Neural cell (in vitro differentiated cells): ENCODE data around the gene IL1RAPL2. TPM values are rescaled to one million over a fixed set of nuclear protein-coding genes. Genes with fewer than 3 reads are reported as not detected.

ENCODE experiments used
- H2AFZ ChIP-seq: fragments of 200-600, 300-800 bp; sonication (generic), shearing (Covaris generic); 2 replicates; pipeline ENCODE4 v1.6.0; 2014; ENCODE audit warnings: low read depth, mild to moderate bottlenecking, antibody characterized with exemption, low read length, moderate library complexity
- H3F3A ChIP-seq: fragments of 200-600 bp; shearing (Covaris generic); 2 replicates; pipeline ENCODE4 v1.6.1; 2016; ENCODE audit warnings: mild to moderate bottlenecking, moderate library complexity, mixed read lengths, antibody characterized with exemption, low read length; ENCODE audit not compliant: insufficient read depth, poor library complexity, severe bottlenecking
- H3K27ac ChIP-seq: fragments of 200-600, 300-800 bp; sonication (generic), shearing (Covaris generic); 2 replicates; pipeline ENCODE4 v1.5.1; 2014; ENCODE audit warnings: mild to moderate bottlenecking, low read length, moderate library complexity
- H3K27me3 ChIP-seq: fragments of 300-800, 200-600 bp; sonication (generic), shearing (Covaris generic); 2 replicates; pipeline ENCODE4 v1.6.0; 2014; ENCODE audit warnings: mild to moderate bottlenecking, low read depth, low read length, moderate library complexity; ENCODE audit not compliant: insufficient read depth
- H3K36me3 ChIP-seq: fragments of 300-800, 200-600 bp; sonication (generic), shearing (Covaris generic); 2 replicates; pipeline ENCODE4 v1.5.1; 2014; ENCODE audit warnings: mild to moderate bottlenecking, antibody characterized with exemption, low read length, moderate library complexity; ENCODE audit not compliant: insufficient read depth
- H3K4me2 ChIP-seq: fragments of 300-800, 200-600 bp; sonication (generic), shearing (Covaris generic); 2 replicates; pipeline ENCODE4 v1.6.0; 2014; ENCODE audit warnings: mild to moderate bottlenecking, low read length
- H3K4me3 ChIP-seq: fragments of 300-800, 200-600 bp; sonication (generic), shearing (Covaris generic); 2 replicates; pipeline ENCODE4 v1.5.1; 2014; ENCODE audit warnings: mild to moderate bottlenecking, low read length, moderate library complexity
- H3K79me2 ChIP-seq: fragments of 200-600 bp; shearing (Covaris generic); replicated peaks from 2 replicates; pipeline ENCODE4 v1.6.0; 2014; ENCODE audit warnings: mild to moderate bottlenecking, low read length, moderate library complexity; ENCODE audit not compliant: insufficient read depth
- H3K9ac ChIP-seq: fragments of 300-800, 200-600 bp; sonication (generic), shearing (Covaris generic); 2 replicates; pipeline ENCODE4 v1.6.1; 2016; ENCODE audit warnings: mild to moderate bottlenecking, low read length, mixed read lengths
- H3K9me2 ChIP-seq: fragments of 200-600 bp; shearing (Covaris generic); 2 replicates; pipeline ENCODE4 v1.6.1; 2016; ENCODE audit warnings: mild to moderate bottlenecking, low read length, mixed read lengths; ENCODE audit not compliant: insufficient read depth
- H3K9me3 ChIP-seq: fragments of 200-600, 300-800 bp; sonication (generic), shearing (Covaris generic); 2 replicates; pipeline ENCODE4 v1.6.1; 2016; ENCODE audit warnings: mild to moderate bottlenecking, mixed run types, low read length, moderate library complexity, mixed read lengths
- H4K20me1 ChIP-seq: fragments of 200-600 bp; shearing (Covaris generic); 2 replicates; pipeline ENCODE4 v1.6.1; 2016; ENCODE audit warnings: mild to moderate bottlenecking, mixed run types; ENCODE audit not compliant: insufficient read depth
- EP300 ChIP-seq: fragments of 450-650 bp; conservative IDR thresholded peaks from 2 replicates; pipeline ENCODE4 v1.6.1; 2014; ENCODE audit warnings: antibody characterized with exemption, mild to moderate bottlenecking, moderate library complexity; ENCODE audit not compliant: poor library complexity, severe bottlenecking
- EZH2 ChIP-seq: fragments of 200-600, 300-800 bp; shearing (Covaris generic), sonication (generic); IDR thresholded peaks from 2 replicates; pipeline ENCODE4 v1.6.1; 2014; ENCODE audit warnings: antibody characterized with exemption, low read length, borderline replicate concordance, mild to moderate bottlenecking; ENCODE audit not compliant: insufficient read depth, poor library complexity, severe bottlenecking
- MXI1 ChIP-seq: fragments of 450-650 bp; conservative IDR thresholded peaks from 2 replicates; pipeline ENCODE4 v1.6.1; 2014; ENCODE audit warnings: antibody characterized with exemption, mild to moderate bottlenecking; ENCODE audit not compliant: poor library complexity, severe bottlenecking
- POLR2AphosphoS5 ChIP-seq: IDR thresholded peaks from 2 replicates; pipeline ENCODE4 v1.6.1; 2012
- RAD21 ChIP-seq: fragments of 450-650 bp; conservative IDR thresholded peaks from 2 replicates; pipeline ENCODE4 v1.6.1; 2014; ENCODE audit warnings: antibody characterized with exemption, mild to moderate bottlenecking, moderate library complexity
- SMC3 ChIP-seq: fragments of 450-650 bp; conservative IDR thresholded peaks from 2 replicates; pipeline ENCODE4 v1.6.1; 2014; ENCODE audit warnings: antibody characterized with exemption, mild to moderate bottlenecking, moderate library complexity; ENCODE audit not compliant: poor library complexity
- TAF1 ChIP-seq: IDR thresholded peaks from 2 replicates; pipeline ENCODE4 v1.6.1; 2012; ENCODE audit warnings: low read depth
- polyA plus RNA-seq: library from polyadenylated mRNA; depleted of rRNA; stranded (reverse); fragments of >200 nt; gene quantifications from 2 replicates; pipeline ENCODE4 v1.2.3, GENCODE V29; 2014
- TF ChIP-seq, protein P1 (sequence below): IDR thresholded peaks from 2 replicates; pipeline ENCODE4 v1.6.1; 2012; ENCODE audit warnings: borderline replicate concordance
- TF ChIP-seq, protein P2 (sequence below): fragments of 450-650 bp; IDR thresholded peaks from 2 replicates; pipeline ENCODE4 v1.5.1; 2014; ENCODE audit warnings: antibody characterized with exemption, mild to moderate bottlenecking, moderate library complexity; ENCODE audit not compliant: poor library complexity, severe bottlenecking

Gene IL1RAPL2
- polyA plus RNA-seq, 1 donor from 2014 or later, result not detected

DNA sequence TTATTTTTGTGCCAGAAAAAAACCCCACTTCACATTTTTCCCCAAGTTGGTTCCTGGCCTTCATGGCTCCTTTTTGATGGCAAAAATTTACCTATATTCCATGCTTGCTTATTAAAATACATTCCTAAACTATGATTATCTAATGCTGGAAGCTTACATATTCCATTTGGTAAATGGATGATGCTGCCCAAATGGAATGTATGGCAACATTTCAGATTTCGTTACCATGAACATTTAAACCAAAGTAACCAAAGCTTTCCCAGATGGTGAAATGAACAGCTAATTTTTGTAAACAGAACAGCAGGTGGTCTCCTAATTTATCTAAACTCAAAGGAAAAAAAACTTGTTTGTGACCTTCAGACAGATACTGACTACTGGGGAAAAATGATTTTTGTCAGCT is 765.2 kb downstream of the IL1RAPL2 start:
- Histone ChIP-seq H3K9me2 (no peaks in the 10 kb centered on the region), H3F3A (no peaks in the 10 kb centered on the region), H3K9ac (no peak overlapping the region), H3K9me3 (no peaks in the 10 kb centered on the region), H2AFZ (no peak overlapping the region), H3K27ac (no peak overlapping the region), H3K4me2 (no peak overlapping the region), H3K4me3 (no peak overlapping the region), H4K20me1 (no peaks in the 10 kb centered on the region), H3K27me3 (no peaks in the 10 kb centered on the region), H3K79me2 (no peaks in the 10 kb centered on the region), H3K36me3 (no peaks in the 10 kb centered on the region)
- TF ChIP-seq MXI1, result no peak
- no peak for TF ChIP-seq SMC3
- TF ChIP-seq TAF1, result no peak
- TF ChIP-seq, protein P1, sequence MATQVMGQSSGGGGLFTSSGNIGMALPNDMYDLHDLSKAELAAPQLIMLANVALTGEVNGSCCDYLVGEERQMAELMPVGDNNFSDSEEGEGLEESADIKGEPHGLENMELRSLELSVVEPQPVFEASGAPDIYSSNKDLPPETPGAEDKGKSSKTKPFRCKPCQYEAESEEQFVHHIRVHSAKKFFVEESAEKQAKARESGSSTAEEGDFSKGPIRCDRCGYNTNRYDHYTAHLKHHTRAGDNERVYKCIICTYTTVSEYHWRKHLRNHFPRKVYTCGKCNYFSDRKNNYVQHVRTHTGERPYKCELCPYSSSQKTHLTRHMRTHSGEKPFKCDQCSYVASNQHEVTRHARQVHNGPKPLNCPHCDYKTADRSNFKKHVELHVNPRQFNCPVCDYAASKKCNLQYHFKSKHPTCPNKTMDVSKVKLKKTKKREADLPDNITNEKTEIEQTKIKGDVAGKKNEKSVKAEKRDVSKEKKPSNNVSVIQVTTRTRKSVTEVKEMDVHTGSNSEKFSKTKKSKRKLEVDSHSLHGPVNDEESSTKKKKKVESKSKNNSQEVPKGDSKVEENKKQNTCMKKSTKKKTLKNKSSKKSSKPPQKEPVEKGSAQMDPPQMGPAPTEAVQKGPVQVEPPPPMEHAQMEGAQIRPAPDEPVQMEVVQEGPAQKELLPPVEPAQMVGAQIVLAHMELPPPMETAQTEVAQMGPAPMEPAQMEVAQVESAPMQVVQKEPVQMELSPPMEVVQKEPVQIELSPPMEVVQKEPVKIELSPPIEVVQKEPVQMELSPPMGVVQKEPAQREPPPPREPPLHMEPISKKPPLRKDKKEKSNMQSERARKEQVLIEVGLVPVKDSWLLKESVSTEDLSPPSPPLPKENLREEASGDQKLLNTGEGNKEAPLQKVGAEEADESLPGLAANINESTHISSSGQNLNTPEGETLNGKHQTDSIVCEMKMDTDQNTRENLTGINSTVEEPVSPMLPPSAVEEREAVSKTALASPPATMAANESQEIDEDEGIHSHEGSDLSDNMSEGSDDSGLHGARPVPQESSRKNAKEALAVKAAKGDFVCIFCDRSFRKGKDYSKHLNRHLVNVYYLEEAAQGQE, result no peak
- no peak for TF ChIP-seq EZH2
- TF ChIP-seq POLR2AphosphoS5, result no peak
- TF ChIP-seq RAD21, result no peak

DNA sequence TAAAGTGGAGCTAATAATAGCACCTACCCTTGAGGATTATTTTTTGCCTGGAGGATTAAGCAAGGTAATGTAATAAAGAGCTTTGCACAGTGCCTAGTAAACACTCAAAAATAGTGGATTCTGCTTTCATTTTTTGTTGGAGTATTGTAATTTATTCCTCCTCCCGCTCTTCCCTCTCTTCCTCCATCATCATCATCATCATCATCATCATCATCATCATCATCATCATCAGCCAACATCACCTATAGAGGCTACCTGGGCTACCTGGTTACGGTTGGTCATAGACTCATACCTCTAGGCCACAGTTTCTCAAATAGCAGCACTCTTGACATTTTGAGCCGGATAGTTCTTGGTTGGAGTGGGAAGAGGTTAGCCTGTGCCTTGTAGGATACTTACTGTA is 781.4 kb downstream of the IL1RAPL2 start:
- Histone ChIP-seq H3K9ac (no peak overlapping the region), H3K27ac (no peak overlapping the region), H3K27me3 (no peaks in the 10 kb centered on the region), H3K9me2 (no peaks in the 10 kb centered on the region), H3F3A (no peaks in the 10 kb centered on the region), H4K20me1 (no peaks in the 10 kb centered on the region), H3K4me3 (no peak overlapping the region), H3K4me2 (no peak overlapping the region), H2AFZ (no peak overlapping the region), H3K79me2 (no peaks in the 10 kb centered on the region), H3K36me3 (no peaks in the 10 kb centered on the region), H3K9me3 (no peaks in the 10 kb centered on the region)
- TF ChIP-seq TAF1, result no peak
- TF ChIP-seq, protein P2, sequence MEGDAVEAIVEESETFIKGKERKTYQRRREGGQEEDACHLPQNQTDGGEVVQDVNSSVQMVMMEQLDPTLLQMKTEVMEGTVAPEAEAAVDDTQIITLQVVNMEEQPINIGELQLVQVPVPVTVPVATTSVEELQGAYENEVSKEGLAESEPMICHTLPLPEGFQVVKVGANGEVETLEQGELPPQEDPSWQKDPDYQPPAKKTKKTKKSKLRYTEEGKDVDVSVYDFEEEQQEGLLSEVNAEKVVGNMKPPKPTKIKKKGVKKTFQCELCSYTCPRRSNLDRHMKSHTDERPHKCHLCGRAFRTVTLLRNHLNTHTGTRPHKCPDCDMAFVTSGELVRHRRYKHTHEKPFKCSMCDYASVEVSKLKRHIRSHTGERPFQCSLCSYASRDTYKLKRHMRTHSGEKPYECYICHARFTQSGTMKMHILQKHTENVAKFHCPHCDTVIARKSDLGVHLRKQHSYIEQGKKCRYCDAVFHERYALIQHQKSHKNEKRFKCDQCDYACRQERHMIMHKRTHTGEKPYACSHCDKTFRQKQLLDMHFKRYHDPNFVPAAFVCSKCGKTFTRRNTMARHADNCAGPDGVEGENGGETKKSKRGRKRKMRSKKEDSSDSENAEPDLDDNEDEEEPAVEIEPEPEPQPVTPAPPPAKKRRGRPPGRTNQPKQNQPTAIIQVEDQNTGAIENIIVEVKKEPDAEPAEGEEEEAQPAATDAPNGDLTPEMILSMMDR, result no peak
- TF ChIP-seq EZH2, result no peak
- no peak for TF ChIP-seq MXI1
- TF ChIP-seq, protein P1, result no peak
- no peak for TF ChIP-seq SMC3
- no peak for TF ChIP-seq EP300
- no peak for TF ChIP-seq POLR2AphosphoS5
